NCI-H2107 (cell line): Measurements from ENCODE around the gene PGRMC1.
A peak's percentile ranks its signal among the peaks of the same experiment; 100 is the strongest.
"Not testable (repeated sequence)": the region's sequence is repeated elsewhere in the genome, so short reads cannot be mapped to it uniquely, and the experiment has no call there.

ENCODE experiments used
- DNase-seq: peaks from one replicate; lab custom pipeline; 2025; lab: John Stamatoyannopoulos, UW

Gene PGRMC1

GRCh38 chrX:119235872-119236622 is at the start of gene PGRMC1:
Gene PGRMC1 (plus strand): TSS chrX:119236285. CDS start chrX:119236364, 79 bp downstream.
- peak; percentile 81 for DNase-seq

GRCh38 chrX:119186763-119187162 is 49.3 kb upstream of the PGRMC1 start:
- no peak for DNase-seq

DNA sequence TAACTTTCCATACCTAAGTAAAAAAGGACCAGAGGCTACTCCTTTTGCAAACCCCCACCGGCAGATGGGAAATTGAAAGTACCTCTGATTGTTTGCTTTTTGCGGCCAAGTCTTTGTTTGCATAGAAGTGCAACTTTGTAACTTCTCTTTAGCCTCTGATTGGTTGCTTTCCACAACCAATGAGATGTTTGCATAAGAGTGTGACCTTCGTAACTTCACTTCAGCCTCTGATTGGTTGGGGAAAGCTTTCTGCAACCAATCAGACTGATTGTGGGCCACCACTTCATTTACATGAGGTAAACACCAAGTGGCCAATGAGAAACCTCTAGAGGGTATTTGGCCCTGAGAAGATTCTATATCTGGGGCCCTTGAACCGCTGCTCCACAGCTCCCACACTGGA is 48.8 kb upstream of the PGRMC1 start:
- DNase-seq: no peak

GRCh38 chrX:119189115-119189514 is 47.0 kb upstream of the PGRMC1 start:
- no peak for DNase-seq

DNA sequence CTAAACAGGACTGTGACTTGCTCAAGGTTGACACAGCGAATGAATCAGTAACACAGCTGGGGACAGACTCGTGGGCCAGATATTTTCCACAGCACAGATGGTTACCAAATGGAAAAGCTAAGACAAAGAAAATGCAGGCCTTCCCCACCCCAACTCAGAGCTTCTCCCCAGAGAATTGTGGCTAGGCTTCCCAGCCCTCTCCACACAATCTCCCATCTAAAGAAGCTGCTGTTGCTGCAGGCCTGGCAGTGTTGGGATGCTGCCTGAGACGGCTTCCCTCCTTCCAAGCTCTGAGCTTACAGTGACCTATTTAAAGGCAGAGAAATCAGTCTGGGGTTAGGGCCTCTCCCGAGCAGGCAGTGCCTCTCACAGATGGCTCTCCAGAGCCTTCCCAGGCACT is 46.5 kb upstream of the PGRMC1 start:
- DNase-seq: no peak

DNA sequence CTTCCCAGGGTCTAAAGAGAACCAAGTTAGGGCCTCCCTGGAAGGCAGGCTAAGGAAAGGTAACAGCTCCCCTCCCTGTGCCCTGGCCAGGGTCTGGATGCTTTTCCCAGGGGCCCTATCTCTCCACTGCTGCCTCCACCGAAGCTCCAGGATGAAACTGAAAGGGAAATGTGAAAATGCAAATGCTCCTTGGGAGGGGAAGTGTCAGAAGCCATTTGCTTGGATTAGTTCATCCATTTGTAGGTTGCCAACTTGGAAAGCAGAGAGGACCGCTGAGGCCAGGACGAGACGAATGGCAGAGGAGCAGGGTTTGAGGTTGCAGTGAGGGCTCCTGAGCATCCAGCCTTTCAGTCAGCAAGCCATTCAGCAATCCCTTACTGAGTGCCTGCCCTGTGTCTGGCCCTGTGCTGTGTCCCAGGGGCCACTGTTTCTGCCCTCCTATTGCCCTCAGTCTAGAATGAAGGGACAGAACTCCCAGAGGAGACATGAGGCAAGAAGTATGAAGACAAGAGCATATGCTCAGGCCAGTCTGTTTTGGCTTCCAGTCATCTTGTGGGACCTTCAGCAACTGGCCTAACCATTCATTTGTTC is 45.9 kb upstream of the PGRMC1 start:
- DNase-seq: no peak

DNA sequence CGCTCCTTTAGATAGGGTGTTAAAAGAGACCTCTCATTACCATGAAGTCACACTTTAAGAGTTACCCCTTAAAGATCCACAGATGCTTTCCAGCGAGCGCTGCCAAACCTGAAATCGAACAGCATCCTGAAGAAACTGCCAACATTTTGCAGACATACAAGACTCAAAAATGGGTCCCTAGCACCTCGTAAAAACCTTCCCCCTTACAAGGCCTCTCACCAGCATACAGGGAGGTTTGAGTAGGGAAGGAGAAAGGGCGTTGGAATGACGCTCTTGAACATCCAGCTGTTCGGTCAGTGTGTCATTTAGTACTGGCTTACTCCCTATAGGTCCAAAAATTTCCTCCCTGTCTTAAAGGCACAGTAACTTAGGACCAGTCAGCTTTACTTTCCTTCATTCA is 45.3 kb upstream of the PGRMC1 start:
- DNase-seq: no peak

GRCh38 chrX:119194621-119195020 is 41.5 kb upstream of the PGRMC1 start:
- DNase-seq: no peak

- no peak for DNase-seq
These were observed 34.5 kb upstream of the PGRMC1 start for GRCh38 chrX:119201570-119201969.

GRCh38 chrX:119206203-119206602 is 29.9 kb upstream of the PGRMC1 start:
- DNase-seq: no peak

DNA sequence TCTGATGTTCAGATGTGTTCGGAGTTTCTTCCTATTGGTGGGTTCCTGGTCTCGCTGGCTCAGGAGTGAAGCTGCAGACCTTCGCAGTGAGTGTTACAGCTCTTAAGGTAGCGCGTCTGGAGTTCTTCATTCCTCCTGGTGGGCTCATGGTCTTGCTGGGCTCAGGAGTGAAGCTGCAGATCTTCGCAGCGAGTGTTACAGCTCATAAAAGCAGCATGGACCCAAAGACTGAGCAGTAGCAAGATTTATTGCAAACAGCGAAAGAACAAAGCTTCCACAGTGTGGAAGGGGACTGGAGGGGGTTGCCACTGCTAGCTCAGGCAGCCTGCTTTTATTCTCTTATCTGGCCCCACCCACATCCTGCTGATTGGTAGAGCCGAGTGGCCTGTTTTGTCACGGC is 28.6 kb upstream of the PGRMC1 start:
- DNase-seq: not testable (repeated sequence)

- DNase-seq: no peak
These were observed 27.6 kb upstream of the PGRMC1 start for GRCh38 chrX:119208401-119209057.

DNA sequence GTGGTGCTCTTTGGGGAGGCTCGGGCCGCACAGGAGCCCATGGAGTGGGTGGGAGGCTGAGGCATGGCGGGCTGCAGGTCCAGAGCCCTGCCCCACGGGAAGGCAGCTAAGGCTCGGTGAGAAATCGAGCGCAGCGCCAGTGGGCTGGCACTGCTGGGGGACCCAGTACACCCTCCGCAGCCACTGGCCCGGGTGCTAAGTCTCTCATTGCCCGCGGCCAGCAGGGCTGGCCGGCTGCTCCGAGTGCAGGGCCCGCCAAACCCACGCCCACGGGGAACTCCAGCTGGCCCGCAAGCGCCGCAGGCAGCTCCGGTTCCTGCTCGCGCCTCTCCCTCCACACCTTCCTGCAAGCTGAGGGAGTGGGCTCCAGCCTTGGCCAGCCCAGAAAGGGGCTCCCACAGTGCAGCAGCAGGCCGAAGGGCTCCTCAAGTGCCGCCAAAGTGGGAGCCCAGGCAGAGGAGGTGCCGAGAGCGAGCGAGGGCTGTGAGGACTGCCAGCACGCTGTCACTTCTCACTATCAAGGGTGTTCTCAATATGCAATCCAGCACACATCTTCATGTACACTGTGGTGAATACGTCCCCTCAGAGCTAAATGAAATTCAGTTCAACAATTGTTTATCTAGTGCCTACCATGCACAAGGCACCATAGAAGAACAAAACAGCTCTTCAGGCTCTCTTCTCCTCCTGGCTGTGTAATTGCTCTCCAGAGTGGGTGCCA is 25.0 kb upstream of the PGRMC1 start:
- DNase-seq: not testable (repeated sequence)

DNA sequence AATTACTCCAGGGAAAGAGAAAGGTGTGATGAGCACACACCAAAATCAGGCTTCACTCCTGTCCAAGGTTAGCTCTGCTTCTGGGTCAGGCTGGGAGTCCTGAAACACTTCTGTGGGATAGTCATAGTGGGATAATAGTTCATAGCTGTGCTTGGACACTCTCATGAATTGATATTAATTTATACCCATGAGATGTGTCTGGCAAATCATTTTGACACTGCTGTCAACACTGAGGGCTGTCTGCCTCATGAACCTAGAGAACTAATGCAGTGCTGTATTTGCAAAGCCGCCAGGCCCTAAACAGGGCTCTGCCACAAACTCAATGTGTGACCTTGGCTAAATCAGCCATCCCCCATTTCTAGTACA is 24.5 kb upstream of the PGRMC1 start:
- no peak for DNase-seq

DNA sequence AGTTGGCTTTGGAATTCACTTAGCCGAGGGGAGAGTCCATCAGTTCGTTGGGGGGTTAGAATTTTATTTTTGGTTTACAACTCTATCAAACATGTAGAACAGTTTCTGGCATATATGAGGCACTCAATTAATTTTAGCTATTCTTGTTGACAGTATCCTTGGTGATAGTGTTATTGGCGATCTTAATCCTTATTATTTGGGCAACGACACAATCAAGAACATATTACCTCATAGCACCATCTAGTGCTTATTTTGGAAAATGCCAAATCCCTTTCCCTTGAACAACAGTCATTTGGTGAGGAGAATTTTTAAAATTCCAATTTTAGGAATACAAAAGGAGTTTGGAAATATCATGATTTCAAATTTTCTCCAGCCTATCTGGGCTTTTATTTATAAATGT is 17.9 kb upstream of the PGRMC1 start:
- no peak for DNase-seq

DNA sequence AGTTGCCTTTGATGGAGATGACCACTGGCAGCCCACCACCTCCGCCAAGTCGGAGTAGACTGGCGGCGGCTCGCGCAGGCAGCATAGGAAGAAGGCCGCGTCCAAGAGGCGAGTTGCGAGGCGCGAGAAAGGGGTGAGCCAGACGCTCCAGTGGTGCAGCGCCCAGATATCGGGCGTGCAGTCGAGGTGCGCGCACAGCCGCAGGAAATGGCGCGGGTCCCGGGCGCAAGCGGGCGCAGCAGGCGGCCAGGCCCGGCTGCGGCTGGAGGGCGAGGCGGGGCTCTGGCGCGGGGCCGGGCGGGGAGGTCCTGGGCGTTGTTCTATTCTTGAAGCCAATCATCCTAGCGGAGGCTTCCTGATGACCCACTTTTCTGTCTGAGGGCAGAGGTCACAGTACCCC is 13.2 kb upstream of the PGRMC1 start:
- no peak for DNase-seq

DNA sequence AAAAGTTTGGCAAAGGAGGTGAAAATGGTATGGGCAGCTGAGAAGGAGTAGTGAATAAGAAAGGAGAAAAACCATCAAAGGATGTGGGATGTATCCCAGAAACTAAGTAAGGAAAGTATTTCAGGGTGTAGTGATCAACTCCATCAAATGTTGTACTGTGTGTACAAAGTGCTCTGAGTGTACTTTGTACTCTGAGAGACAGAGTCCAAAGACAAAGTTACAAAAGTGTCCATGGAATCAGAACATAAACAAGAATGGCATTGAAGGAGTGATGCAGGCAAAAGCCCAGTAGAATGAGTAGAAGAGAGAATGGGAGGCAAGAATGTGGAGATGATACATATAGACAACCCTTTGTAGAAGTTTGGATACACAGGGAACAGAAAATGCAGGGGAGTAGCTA is 12.3 kb upstream of the PGRMC1 start:
- no peak for DNase-seq

DNA sequence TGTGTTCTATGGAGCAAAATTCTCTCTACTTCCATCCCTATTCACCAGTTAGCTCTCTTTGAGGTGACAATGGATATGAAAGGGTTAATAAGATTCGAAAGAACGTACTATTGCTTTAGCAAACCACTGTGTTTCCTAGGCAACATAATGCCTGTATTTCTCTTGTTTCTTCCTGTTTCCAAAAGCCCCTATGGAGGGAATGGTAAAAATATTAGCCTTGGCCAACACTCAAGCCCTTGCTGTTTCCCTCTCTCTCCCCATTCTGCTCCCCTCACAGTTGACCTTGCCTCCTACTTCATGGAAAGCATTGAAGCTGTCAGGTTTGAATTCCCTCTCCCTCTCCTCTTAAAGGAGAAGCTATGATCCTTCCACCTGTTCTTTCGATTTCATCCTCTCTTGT is 9.6 kb upstream of the PGRMC1 start:
- no peak for DNase-seq

DNA sequence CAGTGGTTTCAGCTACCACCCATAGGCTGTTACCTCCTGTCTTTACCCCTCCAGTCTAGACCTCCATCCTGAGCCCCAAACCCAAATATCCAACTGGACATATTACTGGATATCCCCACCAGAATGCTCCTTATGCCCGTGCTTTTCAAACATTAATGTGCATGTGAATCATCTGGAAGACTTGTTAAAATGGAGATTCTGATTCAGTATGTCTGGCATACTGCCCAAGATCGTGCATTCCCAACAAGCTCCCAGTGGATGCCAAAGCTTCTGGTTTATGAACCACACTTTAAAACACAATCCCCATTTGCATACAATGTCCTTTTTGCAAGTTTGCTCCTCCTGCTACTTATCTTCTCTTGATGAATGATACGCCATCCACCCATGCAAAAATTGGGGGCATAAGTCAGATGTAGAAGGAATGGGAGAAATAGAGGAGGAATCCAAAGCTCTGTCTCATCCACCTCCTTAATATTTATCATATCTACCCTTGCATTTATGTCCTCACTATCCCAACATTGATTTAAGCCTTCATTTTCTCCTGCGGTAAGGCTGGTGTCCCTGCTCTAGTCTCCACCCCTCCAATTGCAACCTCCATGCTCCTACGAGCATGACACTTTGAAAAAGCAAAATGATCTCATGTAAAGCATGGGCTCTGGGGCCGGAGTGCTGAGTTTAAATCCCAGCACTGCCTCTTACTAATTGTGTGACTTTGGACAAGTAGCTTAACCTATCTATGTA is 7.4 kb upstream of the PGRMC1 start:
- DNase-seq: no peak

- no peak for DNase-seq
These were observed 6.9 kb upstream of the PGRMC1 start for GRCh38 chrX:119229253-119229615.

DNA sequence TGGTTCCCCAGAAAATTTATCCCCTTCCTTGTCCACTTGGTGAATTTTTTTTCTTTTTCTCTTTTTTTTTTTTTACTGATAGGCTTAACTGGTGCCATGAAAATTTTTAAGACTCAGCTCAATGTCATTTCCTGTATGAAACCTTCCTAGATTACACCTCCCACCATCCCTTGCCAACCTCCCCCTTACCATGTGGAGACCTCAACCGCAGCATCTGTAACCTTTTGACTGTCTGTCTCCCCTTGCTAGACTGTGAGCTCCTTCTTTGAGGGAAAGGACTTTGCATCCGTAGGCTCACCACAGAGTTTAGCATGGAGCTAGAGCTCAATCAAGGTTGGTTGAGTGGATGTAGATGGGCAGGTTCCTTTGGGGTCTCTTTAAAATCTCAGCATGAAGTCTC is 5.2 kb upstream of the PGRMC1 start:
- no peak for DNase-seq

GRCh38 chrX:119231936-119232445 is 4.1 kb upstream of the PGRMC1 start:
- no peak for DNase-seq
